HepG2 (cell line): ENCODE results near the gene TMEM121. TPM values are rescaled to one million over a fixed set of nuclear protein-coding genes. Genes with fewer than 3 reads are reported as not detected.

Source experiments
- FOXK1 ChIP-seq: sonication (generic); formaldehyde crosslinking; IDR thresholded peaks from 2 replicates; pipeline ENCODE4 v1.4.0; 2020; ENCODE audit warnings: low read depth, missing genetic modification reagents, borderline replicate concordance
- IRF2 ChIP-seq: IDR thresholded peaks from 2 replicates; pipeline ENCODE4 v1.6.1; 2018; ENCODE audit warnings: missing genetic modification reagents, missing compliant biosample characterization
- JARID2 ChIP-seq: sonication (generic); formaldehyde crosslinking; IDR thresholded peaks from 2 replicates; pipeline ENCODE4 v1.8.1; 2023; ENCODE audit warnings: missing genetic modification reagents, inconsistent platforms; ENCODE audit not compliant: insufficient replicate concordance
- PITX1 ChIP-seq: sonication (generic); formaldehyde crosslinking; IDR thresholded peaks from 2 replicates; pipeline ENCODE4 v1.5.1; 2020; ENCODE audit warnings: mild to moderate bottlenecking, missing genetic modification reagents
- RORA ChIP-seq: sonication (generic); formaldehyde crosslinking; IDR thresholded peaks from 2 replicates; pipeline ENCODE4 v1.5.0; 2020; ENCODE audit warnings: mild to moderate bottlenecking, missing genetic modification reagents, moderate library complexity
- SMC3 ChIP-seq: IDR thresholded peaks from 2 replicates; pipeline ENCODE4 v1.6.1; 2011; ENCODE audit warnings: low read length, improper control_type of control experiment
- TAF1 ChIP-seq: sonication (generic); formaldehyde crosslinking; IDR thresholded peaks from 2 replicates; pipeline ENCODE4 v1.4.0; 2020; ENCODE audit warnings: missing genetic modification reagents
- TFE3 ChIP-seq: IDR thresholded peaks from 2 replicates; pipeline ENCODE4 v1.6.1; 2016
- YEATS4 ChIP-seq: sonication (generic); formaldehyde crosslinking; IDR thresholded peaks from 2 replicates; pipeline ENCODE4 v1.4.0; 2020; ENCODE audit warnings: missing genetic modification reagents, borderline replicate concordance
- ZNF761 ChIP-seq: sonication (generic); formaldehyde crosslinking; conservative IDR thresholded peaks from 2 replicates; pipeline ENCODE4 v1.4.0; 2020; ENCODE audit warnings: mild to moderate bottlenecking, missing genetic modification reagents
- polyA plus RNA-seq, 8 experiments: library from polyadenylated mRNA; depleted of rRNA in 3 of 8; stranded (reverse) in 7 of 8; unstranded in 1 of 8; fragments of >200 nt; fragmentation: Illumina TruSeq in 4 of 8; extraction: Trizol in 4 of 8; gene quantifications; 2 replicates each; pipeline versions ENCODE4 v1.2.1 to v1.2.3, GENCODE V29; 2011 to 2016; ENCODE audit warnings: low read depth in 4 of 8, missing spikeins in 1 of 8, mixed read lengths in 1 of 8; ENCODE audit not compliant: insufficient read depth in 1 of 8
- total RNA-seq, 5 experiments: library from RNA; depleted of rRNA; stranded (reverse); fragments of >200 nt; fragmentation: Illumina TruSeq; extraction: Trizol; gene quantifications; 2 replicates each; pipeline ENCODE4 v1.2.3, GENCODE V29; 2016; ENCODE audit warnings: low read depth in 1 of 5
- TF ChIP-seq, protein P1 (sequence below): sonication (generic); formaldehyde crosslinking; IDR thresholded peaks from 2 replicates; pipeline ENCODE4 v1.4.0; 2020; ENCODE audit warnings: missing genetic modification reagents
- TF ChIP-seq, protein P2 (sequence below): sonication (generic); formaldehyde crosslinking; IDR thresholded peaks from 2 replicates; pipeline ENCODE4 v1.5.0; 2020; ENCODE audit warnings: missing genetic modification reagents, mild to moderate bottlenecking, borderline replicate concordance
- TF ChIP-seq, protein P3 (sequence below): IDR thresholded peaks from 2 replicates; pipeline ENCODE4 v1.6.1; 2016; ENCODE audit warnings: mild to moderate bottlenecking
- TF ChIP-seq, protein P4 (sequence below): sonication (generic); formaldehyde crosslinking; IDR thresholded peaks from 2 replicates; pipeline ENCODE4 v1.4.0; 2020; ENCODE audit warnings: missing genetic modification reagents
- TF ChIP-seq, protein P5 (sequence below): sonication (generic); formaldehyde crosslinking; IDR thresholded peaks from 2 replicates; pipeline ENCODE4 v1.5.0; 2020; ENCODE audit warnings: missing genetic modification reagents

Gene TMEM121
- total and polyA plus RNA-seq, 2 of the 13 experiments (the other 11 are each of a cell fraction or from before 2014, with no cell fraction given): 6.6 to 19.0 TPM

DNA sequence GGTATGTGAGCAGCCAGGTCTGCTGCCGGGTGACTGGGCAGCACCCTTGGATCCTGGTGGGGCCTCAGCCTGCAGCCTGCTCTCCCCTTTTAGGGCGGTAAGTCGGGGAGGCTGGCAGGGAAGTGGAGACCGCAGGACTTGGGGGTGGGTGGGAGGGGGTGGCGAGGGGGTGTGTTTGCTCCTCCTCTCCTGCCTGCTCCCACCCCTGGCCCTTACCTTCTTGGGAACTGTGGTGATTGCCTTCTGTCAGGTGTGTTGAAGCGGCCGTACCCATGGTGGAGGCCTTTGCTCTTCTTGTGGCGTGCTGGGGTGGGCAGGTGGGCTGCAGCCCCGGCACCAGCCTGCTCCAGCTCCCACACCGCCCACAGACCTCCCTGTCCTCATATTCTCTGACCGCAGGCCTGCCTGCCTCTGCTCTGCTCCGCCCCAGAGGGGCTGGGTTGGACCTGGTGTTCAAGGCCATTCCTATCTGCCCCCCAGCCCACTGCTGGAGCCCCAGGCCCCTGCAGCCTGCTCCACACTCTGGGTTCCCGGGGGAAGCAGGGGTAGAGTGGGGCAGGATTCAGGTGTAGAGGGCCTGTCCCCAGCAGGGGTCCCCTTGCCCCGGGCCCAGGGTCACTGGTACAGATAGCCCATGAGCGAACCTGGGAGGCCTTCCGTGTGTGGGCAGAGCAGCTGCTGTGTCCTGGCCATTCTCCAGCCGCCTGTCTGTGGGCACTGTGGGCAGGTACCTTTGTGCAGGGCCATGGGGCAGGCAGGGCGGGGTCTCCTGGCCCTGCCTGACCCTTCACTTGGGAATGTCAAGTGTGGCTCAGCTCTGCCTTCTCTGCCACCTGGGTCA lies 30.2 kb upstream of the TMEM121 start (continued):
- TF ChIP-seq, protein P1, sequence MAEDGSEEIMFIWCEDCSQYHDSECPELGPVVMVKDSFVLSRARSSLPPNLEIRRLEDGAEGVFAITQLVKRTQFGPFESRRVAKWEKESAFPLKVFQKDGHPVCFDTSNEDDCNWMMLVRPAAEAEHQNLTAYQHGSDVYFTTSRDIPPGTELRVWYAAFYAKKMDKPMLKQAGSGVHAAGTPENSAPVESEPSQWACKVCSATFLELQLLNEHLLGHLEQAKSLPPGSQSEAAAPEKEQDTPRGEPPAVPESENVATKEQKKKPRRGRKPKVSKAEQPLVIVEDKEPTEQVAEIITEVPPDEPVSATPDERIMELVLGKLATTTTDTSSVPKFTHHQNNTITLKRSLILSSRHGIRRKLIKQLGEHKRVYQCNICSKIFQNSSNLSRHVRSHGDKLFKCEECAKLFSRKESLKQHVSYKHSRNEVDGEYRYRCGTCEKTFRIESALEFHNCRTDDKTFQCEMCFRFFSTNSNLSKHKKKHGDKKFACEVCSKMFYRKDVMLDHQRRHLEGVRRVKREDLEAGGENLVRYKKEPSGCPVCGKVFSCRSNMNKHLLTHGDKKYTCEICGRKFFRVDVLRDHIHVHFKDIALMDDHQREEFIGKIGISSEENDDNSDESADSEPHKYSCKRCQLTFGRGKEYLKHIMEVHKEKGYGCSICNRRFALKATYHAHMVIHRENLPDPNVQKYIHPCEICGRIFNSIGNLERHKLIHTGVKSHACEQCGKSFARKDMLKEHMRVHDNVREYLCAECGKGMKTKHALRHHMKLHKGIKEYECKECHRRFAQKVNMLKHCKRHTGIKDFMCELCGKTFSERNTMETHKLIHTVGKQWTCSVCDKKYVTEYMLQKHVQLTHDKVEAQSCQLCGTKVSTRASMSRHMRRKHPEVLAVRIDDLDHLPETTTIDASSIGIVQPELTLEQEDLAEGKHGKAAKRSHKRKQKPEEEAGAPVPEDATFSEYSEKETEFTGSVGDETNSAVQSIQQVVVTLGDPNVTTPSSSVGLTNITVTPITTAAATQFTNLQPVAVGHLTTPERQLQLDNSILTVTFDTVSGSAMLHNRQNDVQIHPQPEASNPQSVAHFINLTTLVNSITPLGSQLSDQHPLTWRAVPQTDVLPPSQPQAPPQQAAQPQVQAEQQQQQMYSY (CRISPR knock-in tag): no peak
- peak; percentile 56 for TF ChIP-seq IRF2 (CRISPR knock-in tag)
- TF ChIP-seq TFE3 (CRISPR knock-in tag): peak; percentile 61; the same call in 1 of the 2 replicates
- TF ChIP-seq, protein P2, sequence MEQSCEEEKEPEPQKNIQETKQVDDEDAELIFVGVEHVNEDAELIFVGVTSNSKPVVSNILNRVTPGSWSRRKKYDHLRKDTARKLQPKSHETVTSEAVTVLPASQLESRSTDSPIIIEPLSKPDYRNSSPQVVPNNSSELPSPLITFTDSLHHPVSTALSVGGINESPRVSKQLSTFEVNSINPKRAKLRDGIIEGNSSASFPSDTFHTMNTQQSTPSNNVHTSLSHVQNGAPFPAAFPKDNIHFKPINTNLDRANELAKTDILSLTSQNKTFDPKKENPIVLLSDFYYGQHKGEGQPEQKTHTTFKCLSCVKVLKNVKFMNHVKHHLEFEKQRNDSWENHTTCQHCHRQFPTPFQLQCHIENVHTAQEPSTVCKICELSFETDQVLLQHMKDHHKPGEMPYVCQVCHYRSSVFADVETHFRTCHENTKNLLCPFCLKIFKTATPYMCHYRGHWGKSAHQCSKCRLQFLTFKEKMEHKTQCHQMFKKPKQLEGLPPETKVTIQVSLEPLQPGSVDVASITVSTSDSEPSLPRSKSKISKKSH: peak; percentile 45; the same call in 1 of the 2 replicates
- no peak for TF ChIP-seq RORA (CRISPR knock-in tag)
- TF ChIP-seq YEATS4 (CRISPR knock-in tag): peak; percentile 76; the same call in 1 of the 2 replicates
- TF ChIP-seq JARID2: no peak
- TF ChIP-seq PITX1: no peak; the same call in 1 of the 2 replicates
- TF ChIP-seq, protein P3, sequence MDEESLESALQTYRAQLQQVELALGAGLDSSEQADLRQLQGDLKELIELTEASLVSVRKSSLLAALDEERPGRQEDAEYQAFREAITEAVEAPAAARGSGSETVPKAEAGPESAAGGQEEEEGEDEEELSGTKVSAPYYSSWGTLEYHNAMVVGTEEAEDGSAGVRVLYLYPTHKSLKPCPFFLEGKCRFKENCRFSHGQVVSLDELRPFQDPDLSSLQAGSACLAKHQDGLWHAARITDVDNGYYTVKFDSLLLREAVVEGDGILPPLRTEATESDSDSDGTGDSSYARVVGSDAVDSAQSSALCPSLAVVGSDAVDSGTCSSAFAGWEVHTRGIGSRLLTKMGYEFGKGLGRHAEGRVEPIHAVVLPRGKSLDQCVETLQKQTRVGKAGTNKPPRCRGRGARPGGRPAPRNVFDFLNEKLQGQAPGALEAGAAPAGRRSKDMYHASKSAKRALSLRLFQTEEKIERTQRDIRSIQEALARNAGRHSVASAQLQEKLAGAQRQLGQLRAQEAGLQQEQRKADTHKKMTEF: peak; percentile 60
- TF ChIP-seq TAF1 (CRISPR knock-in tag): peak; percentile 83; the same call in 1 of the 2 replicates
- no peak for TF ChIP-seq SMC3
- 0 out of 2 replicates have a peak, but pooled peaks have one; percentile 12 for TF ChIP-seq FOXK1 (CRISPR knock-in tag)
- TF ChIP-seq, protein P4, sequence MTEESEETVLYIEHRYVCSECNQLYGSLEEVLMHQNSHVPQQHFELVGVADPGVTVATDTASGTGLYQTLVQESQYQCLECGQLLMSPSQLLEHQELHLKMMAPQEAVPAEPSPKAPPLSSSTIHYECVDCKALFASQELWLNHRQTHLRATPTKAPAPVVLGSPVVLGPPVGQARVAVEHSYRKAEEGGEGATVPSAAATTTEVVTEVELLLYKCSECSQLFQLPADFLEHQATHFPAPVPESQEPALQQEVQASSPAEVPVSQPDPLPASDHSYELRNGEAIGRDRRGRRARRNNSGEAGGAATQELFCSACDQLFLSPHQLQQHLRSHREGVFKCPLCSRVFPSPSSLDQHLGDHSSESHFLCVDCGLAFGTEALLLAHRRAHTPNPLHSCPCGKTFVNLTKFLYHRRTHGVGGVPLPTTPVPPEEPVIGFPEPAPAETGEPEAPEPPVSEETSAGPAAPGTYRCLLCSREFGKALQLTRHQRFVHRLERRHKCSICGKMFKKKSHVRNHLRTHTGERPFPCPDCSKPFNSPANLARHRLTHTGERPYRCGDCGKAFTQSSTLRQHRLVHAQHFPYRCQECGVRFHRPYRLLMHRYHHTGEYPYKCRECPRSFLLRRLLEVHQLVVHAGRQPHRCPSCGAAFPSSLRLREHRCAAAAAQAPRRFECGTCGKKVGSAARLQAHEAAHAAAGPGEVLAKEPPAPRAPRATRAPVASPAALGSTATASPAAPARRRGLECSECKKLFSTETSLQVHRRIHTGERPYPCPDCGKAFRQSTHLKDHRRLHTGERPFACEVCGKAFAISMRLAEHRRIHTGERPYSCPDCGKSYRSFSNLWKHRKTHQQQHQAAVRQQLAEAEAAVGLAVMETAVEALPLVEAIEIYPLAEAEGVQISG (CRISPR knock-in tag): peak; percentile 36; the same call in 1 of the 2 replicates
- TF ChIP-seq, protein P5, sequence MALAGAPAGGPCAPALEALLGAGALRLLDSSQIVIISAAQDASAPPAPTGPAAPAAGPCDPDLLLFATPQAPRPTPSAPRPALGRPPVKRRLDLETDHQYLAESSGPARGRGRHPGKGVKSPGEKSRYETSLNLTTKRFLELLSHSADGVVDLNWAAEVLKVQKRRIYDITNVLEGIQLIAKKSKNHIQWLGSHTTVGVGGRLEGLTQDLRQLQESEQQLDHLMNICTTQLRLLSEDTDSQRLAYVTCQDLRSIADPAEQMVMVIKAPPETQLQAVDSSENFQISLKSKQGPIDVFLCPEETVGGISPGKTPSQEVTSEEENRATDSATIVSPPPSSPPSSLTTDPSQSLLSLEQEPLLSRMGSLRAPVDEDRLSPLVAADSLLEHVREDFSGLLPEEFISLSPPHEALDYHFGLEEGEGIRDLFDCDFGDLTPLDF (CRISPR knock-in tag): no peak
- TF ChIP-seq ZNF761 (CRISPR knock-in tag): 0 out of 2 replicates have a peak, but pooled peaks have one; percentile 16
